Activated CD4-positive, CD25-positive, alpha-beta regulatory T cell treated with anti-CD3 and anti-CD28 coated beads, Interleukin-2, amount 50 U/mL, for 72 hours (primary cell): ENCODE results near the gene CTBS.
"Not testable (repeated sequence)": the region's sequence is repeated elsewhere in the genome, so short reads cannot be mapped to it uniquely, and the experiment has no call there.

ENCODE experiments used
- DNase-seq: peaks from one replicate; pipeline ENCODE4 v3.0.0; 2021

The CTBS gene, protein sequence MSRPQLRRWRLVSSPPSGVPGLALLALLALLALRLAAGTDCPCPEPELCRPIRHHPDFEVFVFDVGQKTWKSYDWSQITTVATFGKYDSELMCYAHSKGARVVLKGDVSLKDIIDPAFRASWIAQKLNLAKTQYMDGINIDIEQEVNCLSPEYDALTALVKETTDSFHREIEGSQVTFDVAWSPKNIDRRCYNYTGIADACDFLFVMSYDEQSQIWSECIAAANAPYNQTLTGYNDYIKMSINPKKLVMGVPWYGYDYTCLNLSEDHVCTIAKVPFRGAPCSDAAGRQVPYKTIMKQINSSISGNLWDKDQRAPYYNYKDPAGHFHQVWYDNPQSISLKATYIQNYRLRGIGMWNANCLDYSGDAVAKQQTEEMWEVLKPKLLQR

DNA sequence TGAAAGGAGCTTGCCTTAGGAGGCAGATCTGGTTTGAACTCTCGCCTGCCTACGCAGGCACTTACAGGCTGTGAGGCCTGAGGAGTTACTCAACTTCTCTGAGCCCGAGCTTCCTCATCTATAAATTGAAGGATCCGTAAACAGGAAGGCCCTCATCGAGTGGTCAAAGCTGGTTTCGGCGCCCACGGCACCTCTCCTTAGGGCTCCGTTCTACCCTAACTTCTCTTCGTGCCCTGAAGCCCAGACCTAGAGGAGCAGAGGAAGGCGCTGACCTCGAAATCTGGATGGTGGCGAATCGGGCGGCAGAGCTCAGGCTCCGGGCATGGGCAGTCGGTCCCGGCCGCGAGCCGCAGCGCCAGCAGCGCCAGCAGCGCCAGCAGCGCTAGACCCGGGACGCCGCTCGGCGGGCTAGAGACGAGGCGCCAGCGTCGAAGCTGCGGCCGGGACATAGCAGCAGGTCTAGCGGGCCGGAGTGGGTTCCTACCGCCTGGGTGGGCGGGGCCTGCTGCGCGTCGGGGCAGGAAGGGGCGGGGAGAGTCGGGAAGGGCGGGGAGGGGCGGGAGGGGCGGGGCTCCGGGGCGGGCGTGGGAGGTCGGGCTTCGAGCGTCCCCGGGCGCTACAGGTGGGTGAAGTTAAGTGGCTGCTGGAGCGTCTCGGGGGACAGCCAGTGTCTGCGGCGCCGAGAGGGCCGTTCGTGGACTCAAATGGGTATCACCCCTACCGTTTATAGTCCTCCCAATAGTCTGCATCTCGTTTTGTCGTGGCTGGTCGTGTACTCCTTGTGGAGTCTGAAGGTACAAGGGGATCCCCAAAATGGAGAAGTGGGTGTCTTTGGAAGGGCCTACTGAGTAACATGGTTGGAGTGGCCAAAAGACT, at the start of gene CTBS:
Gene CTBS, minus strand, starts transcription at position 474 of the 876 bp plus-strand sequence. Its CDS starts 25 bp downstream, at position 449.
- DNase-seq = peak; percentile 86

DNA sequence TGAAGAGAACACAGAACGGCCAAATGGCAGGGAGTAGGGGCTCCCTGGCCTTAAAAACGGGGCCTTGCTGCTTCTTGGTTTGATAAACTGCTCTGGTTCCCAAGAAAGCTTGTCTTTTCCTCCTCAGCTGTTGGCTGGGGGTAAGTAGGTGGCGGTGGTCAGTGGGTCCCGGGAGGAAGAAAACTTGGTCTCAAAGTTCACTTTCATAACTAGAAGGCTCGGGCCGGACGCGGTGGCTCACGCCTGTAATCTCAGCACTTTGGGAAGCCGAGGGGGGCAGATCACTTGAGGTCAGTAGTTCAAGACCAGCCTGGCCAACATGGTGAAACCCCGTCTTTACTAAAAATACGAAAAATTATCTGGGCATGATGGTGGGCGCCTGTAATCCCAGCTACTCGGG, 47.3 kb upstream of the CTBS start:
- DNase-seq = no peak

DNA sequence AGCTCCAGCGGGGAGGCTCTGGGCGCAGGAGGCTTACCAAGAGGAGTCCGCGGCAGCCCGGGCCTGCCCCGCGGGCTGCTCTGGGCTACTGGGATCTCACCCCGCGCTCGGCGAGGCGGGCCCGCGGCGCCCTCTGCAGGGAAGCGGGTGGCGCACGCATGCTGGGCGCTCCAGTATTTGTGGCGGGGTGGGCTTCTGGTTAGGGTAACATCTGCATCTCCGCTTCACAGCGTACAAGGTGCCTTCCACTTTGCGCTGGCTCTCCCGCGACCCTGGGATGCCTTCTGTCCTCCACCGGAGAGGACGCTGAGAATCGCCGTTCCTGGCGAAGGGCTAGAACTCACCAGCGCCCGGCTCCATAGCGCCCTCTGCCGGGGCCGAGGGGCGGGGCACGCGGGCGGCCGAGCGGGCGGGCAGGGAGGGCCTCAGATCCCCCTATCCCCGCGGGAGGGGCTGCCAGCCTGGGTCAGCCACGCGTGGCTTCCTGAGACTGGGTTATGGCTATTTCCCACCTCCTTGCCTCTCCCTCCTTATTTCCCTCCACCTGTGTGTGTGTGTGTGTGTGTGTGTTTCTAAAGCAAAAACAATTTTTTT, 46.6 kb upstream of the CTBS start:
- peak; percentile 91 for DNase-seq

DNA sequence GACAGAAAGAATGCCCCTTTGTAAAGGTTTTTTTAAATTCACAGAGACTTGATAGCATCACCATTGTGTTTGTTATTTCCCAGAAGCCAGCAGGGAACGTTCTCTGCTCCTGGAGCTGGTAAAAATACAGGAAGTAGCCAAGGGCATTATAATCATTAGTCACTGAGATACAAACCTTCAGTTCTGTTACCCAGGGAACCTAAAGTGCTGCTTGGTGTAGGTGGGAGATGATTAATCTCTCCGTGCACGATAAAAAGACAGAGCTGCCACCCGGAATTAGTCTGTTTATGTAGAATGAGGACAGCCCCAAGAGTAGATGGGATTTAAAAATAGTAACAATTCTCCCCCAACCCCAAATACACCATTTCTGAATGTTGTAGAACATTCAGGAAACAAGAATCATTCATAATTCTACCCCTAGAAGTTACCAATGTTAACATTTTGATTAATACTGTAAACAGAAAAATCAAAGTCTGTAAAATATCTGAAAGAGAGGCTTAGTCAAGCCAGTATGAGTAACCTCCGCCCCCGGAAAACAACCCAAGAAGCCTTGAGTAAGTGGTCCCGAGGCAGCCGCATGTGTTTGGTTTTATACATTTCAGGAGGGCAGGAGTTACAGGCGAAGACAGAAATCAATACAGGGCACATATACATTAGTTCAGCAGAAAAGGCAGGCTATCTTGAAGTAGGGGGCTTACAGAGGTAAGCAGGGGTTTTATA, 45.3 kb upstream of the CTBS start:
- peak; percentile 44 for DNase-seq

GRCh38 chr1:84617349-84617748, 43.1 kb upstream of the CTBS start:
- no peak for DNase-seq

GRCh38 chr1:84615790-84616189, 41.5 kb upstream of the CTBS start:
- no peak for DNase-seq

- DNase-seq = no peak
Observed at GRCh38 chr1:84613887-84614286, 39.6 kb upstream of the CTBS start.

- DNase-seq = no peak
Observed at GRCh38 chr1:84613026-84613425, 38.8 kb upstream of the CTBS start.

- no peak for DNase-seq
Observed at GRCh38 chr1:84611796-84612195, 37.6 kb upstream of the CTBS start.

DNA sequence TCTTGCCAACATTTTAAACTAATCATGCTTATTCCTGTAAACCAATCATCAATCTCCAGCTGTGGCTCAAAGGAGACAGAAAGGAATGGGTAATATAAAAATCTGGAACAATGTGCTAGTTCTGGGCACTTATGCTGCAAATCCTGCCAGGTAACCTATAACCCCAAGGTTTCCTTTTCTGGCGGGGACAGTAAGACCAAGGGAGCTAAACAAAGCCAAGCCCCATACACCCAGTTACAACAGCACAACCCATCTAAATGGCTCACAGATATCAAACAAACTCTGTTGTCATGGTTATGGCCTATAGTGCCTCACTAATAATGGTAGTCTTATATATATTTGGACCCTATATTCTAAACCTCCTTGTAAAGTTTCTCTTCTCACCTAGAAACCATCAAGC, 36.9 kb upstream of the CTBS start:
- no peak for DNase-seq

GRCh38 chr1:84606977-84607376, 32.7 kb upstream of the CTBS start:
- DNase-seq = no peak

DNA sequence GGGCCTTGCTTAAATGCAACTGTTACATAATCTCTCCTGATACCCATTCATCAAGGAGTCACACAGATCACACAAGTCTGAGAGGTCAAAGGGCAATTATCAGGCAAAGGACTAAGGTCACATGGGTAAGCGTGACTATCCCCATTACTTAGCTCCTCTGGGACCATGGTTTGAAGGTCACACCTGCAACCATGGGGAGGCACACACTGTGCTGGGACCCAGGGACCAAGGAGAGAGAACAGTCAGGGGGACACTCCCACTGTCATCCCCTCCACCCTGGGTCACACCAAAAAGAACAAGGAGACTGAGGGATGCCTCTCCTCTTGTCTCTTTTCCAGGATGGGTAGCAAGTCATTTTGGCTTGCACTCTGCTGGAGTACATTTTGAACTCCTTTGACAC, 30.9 kb upstream of the CTBS start:
- no peak for DNase-seq

- DNase-seq = no peak
Observed at GRCh38 chr1:84603941-84604830, 29.9 kb upstream of the CTBS start.

GRCh38 chr1:84603223-84603622, 29.0 kb upstream of the CTBS start:
- DNase-seq = no peak

DNA sequence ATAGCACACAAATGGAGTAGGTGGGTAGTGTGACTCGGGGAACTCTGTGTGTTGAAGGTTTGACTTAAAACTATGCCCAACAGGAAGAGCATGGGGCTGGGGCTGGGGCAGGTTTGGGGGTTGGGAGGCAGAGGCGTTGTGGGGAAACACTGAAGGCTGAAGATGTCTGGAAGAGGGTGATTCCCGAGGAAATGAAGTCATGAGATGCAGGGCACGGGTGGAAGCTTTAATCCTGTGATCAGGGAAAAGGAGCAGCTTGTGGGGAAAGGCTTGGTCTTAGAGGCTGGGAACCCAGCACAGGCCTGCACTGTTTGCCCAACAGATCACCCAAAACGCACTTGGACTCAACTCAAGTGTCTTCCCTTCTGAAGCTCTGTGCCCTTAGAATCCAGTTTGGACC, 26.6 kb upstream of the CTBS start:
- no peak for DNase-seq

- DNase-seq = no peak
Observed at GRCh38 chr1:84598846-84599741, 24.9 kb upstream of the CTBS start.

DNA sequence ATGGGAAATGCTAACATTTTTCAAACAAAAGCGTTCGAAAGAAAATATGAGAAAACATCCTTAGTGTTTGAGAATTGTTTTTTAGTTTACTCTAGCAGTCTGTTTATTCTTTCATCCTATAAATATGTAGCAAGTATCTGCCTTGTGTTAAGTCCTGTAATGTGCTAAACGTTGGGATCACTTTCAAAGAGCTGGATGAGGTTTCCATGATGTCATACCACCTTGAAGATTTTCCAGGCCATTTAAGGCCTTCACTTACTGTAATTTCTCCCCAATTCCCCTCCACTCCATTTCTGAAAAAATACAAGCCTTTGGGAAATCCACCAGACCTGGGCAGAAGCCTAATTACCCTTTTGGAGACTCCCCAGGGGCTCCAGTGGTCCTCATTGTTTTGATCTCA, 24.2 kb upstream of the CTBS start:
- DNase-seq = no peak

- no peak for DNase-seq
Observed at GRCh38 chr1:84597011-84597410, 22.8 kb upstream of the CTBS start.

DNA sequence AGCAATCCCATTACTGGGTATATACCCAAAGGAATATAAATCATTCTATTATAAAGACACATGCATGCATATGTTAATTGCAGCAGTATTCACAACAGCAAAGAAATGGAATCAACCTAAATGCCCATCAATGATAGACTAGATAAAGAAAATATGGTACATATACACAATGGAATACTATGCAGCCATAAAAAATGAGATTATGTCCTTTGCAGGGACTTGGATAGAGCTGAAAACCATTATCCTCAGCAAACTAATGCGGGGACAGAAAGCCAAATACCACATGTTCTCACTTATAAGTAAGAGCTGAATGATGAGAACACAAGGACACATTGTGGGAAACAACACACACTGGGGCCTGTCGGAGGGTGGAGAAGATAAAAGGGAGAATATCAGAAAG, 20.7 kb upstream of the CTBS start:
- not testable (repeated sequence) for DNase-seq

GRCh38 chr1:84587099-84587498, 12.9 kb upstream of the CTBS start:
- DNase-seq = no peak

DNA sequence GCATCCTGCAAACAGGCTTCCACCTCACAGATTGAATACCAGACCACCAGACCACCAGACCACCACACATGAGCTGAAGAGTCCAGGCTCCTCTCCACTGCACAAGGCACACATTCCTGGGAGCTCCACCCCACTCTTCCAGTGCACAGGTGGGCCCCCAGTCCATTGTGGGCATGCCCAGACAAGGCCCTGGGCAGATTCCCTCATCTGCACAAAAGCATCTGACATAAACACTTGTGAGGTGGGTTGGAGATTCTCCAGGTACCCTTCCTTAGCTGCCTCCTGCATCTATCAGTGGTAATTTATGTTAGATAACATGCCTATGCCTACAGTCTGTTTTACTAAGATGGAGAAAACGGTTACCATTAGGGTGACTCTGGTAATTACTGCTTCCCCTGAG, 11.6 kb upstream of the CTBS start:
- DNase-seq = no peak
